GM12878 (cell line): Measurements from ENCODE around the gene LUZP2.

Experiments used
- BCLAF1 ChIP-seq: fragments of 450-650 bp; IDR thresholded peaks from 2 replicates; pipeline ENCODE4 v1.6.1; 2017; ENCODE audit warnings: antibody characterized with exemption, mild to moderate bottlenecking, moderate library complexity
- DPF2 ChIP-seq: fragments of 450-650 bp; IDR thresholded peaks from 2 replicates; pipeline ENCODE4 v1.6.1; 2017; ENCODE audit warnings: mild to moderate bottlenecking
- EZH2 ChIP-seq: IDR thresholded peaks from 2 replicates; pipeline ENCODE4 v1.6.1; 2012; ENCODE audit warnings: low read depth, mild to moderate bottlenecking, control low read depth, inconsistent platforms, low read length, borderline replicate concordance; ENCODE audit not compliant: control insufficient read depth
- HCFC1 ChIP-seq: fragments of 150-350 bp; IDR thresholded peaks from 2 replicates; pipeline ENCODE4 v1.6.1; 2014; ENCODE audit warnings: low read length
- JUND ChIP-seq: IDR thresholded peaks from 2 replicates; pipeline ENCODE4 v1.6.1; 2012; ENCODE audit warnings: low read depth, mild to moderate bottlenecking, low read length, improper control_type of control experiment, moderate library complexity
- POLR2A ChIP-seq: IDR thresholded peaks from 2 replicates; pipeline ENCODE4 v1.6.1; 2011; ENCODE audit warnings: low read depth, mild to moderate bottlenecking, low read length
- RAD51 ChIP-seq: fragments of 450-650 bp; IDR thresholded peaks from 2 replicates; pipeline ENCODE4 v1.6.1; 2016; ENCODE audit warnings: moderate library complexity, mild to moderate bottlenecking, inconsistent platforms
- RFX5 ChIP-seq: IDR thresholded peaks from 2 replicates; pipeline ENCODE4 v1.6.1; 2011; ENCODE audit warnings: low read depth, low read length, improper control_type of control experiment
- SUZ12 ChIP-seq: fragments of 200-600 bp; sonication (generic); IDR thresholded peaks from one replicate; pipeline ENCODE4 v1.6.1; 2018; ENCODE audit warnings: antibody characterized with exemption, mild to moderate bottlenecking; ENCODE audit not compliant: unreplicated experiment
- TAF1 ChIP-seq: IDR thresholded peaks from 2 replicates; pipeline ENCODE4 v1.6.1; 2011; ENCODE audit warnings: mild to moderate bottlenecking, low read depth, low read length, borderline replicate concordance
- TF ChIP-seq, protein P1 (sequence below), 3 experiments: IDR thresholded peaks in 2 of 3; conservative IDR thresholded peaks in 1 of 3; 2 replicates each; pipeline ENCODE4 v1.5.1; 2011; ENCODE audit warnings: low read depth in 3 of 3, low read length in 3 of 3, mild to moderate bottlenecking in 3 of 3, control low read depth in 2 of 3, moderate library complexity in 2 of 3, inconsistent platforms in 1 of 3, mixed read lengths in 1 of 3; ENCODE audit not compliant: control insufficient read depth in 2 of 3, insufficient read depth in 1 of 3; ENCODE audit errors: extremely low read depth in 1 of 3
- TF ChIP-seq, protein P2 (sequence below): IDR thresholded peaks from 2 replicates; pipeline ENCODE4 v1.6.1; 2012; ENCODE audit warnings: mild to moderate bottlenecking, low read depth, low read length

- TF ChIP-seq, protein P1, sequence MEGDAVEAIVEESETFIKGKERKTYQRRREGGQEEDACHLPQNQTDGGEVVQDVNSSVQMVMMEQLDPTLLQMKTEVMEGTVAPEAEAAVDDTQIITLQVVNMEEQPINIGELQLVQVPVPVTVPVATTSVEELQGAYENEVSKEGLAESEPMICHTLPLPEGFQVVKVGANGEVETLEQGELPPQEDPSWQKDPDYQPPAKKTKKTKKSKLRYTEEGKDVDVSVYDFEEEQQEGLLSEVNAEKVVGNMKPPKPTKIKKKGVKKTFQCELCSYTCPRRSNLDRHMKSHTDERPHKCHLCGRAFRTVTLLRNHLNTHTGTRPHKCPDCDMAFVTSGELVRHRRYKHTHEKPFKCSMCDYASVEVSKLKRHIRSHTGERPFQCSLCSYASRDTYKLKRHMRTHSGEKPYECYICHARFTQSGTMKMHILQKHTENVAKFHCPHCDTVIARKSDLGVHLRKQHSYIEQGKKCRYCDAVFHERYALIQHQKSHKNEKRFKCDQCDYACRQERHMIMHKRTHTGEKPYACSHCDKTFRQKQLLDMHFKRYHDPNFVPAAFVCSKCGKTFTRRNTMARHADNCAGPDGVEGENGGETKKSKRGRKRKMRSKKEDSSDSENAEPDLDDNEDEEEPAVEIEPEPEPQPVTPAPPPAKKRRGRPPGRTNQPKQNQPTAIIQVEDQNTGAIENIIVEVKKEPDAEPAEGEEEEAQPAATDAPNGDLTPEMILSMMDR (IDR thresholded peaks at IDR 0.05 in 2 of 3, conservative IDR thresholded peaks at IDR 0.05 in 1 of 3; ENCODE audit: control insufficient read depth in 2 of 3, extremely low read depth in 1 of 3, insufficient read depth in 1 of 3, low read depth in 3 of 3, low read length in 3 of 3), result no peak
- TF ChIP-seq DPF2 (no peak), SUZ12 (no peak), RFX5 (no peak), JUND (no peak), TAF1 (no peak), BCLAF1 (no peak), POLR2A (no peak), EZH2 (no peak), HCFC1 (no peak), RAD51 (no peak)
- TF ChIP-seq, protein P2, sequence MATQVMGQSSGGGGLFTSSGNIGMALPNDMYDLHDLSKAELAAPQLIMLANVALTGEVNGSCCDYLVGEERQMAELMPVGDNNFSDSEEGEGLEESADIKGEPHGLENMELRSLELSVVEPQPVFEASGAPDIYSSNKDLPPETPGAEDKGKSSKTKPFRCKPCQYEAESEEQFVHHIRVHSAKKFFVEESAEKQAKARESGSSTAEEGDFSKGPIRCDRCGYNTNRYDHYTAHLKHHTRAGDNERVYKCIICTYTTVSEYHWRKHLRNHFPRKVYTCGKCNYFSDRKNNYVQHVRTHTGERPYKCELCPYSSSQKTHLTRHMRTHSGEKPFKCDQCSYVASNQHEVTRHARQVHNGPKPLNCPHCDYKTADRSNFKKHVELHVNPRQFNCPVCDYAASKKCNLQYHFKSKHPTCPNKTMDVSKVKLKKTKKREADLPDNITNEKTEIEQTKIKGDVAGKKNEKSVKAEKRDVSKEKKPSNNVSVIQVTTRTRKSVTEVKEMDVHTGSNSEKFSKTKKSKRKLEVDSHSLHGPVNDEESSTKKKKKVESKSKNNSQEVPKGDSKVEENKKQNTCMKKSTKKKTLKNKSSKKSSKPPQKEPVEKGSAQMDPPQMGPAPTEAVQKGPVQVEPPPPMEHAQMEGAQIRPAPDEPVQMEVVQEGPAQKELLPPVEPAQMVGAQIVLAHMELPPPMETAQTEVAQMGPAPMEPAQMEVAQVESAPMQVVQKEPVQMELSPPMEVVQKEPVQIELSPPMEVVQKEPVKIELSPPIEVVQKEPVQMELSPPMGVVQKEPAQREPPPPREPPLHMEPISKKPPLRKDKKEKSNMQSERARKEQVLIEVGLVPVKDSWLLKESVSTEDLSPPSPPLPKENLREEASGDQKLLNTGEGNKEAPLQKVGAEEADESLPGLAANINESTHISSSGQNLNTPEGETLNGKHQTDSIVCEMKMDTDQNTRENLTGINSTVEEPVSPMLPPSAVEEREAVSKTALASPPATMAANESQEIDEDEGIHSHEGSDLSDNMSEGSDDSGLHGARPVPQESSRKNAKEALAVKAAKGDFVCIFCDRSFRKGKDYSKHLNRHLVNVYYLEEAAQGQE, result no peak
Measured at GRCh38 chr11:24496386-24496735, 492 bp upstream of the LUZP2 start.
